HepG2 (cell line): ENCODE results near the gene SUPT6H. TPM values are rescaled to one million over a fixed set of nuclear protein-coding genes. Genes with fewer than 3 reads are reported as not detected.

Experiments used
- CEBPG ChIP-seq: IDR thresholded peaks from 2 replicates; pipeline ENCODE4 v1.6.1; 2016
- DRAP1 ChIP-seq: IDR thresholded peaks from 2 replicates; pipeline ENCODE4 v1.6.1; 2016; ENCODE audit warnings: missing genetic modification reagents, missing compliant biosample characterization
- HNRNPUL1 ChIP-seq: fragments of 200-400 bp; formaldehyde crosslinking; IDR thresholded peaks from 2 replicates; pipeline ENCODE4 v1.6.1; 2017; ENCODE audit warnings: low read depth, mild to moderate bottlenecking, low read length, moderate library complexity
- HOXA9 ChIP-seq: sonication (generic); formaldehyde crosslinking; IDR thresholded peaks from 2 replicates; pipeline ENCODE4 v1.8.1; 2022; ENCODE audit warnings: missing genetic modification reagents, mild to moderate bottlenecking, moderate library complexity, borderline replicate concordance
- ISL2 ChIP-seq: sonication (generic); formaldehyde crosslinking; IDR thresholded peaks from 2 replicates; pipeline ENCODE4 v1.5.0; 2020; ENCODE audit warnings: missing genetic modification reagents
- MAZ ChIP-seq, 2 experiments: sonication (generic) in 1 of 2; formaldehyde crosslinking in 1 of 2; IDR thresholded peaks; 2 replicates each; pipeline versions ENCODE4 v1.5.0 to v1.6.1; 2012 to 2020; ENCODE audit warnings: low read depth in 2 of 2, mild to moderate bottlenecking in 2 of 2, borderline replicate concordance in 1 of 2, improper control_type of control experiment in 1 of 2, low read length in 1 of 2, missing genetic modification reagents in 1 of 2, moderate library complexity in 1 of 2
- MIER2 ChIP-seq: IDR thresholded peaks from 2 replicates; pipeline ENCODE4 v1.6.1; 2016; ENCODE audit warnings: missing biosample characterization, missing genetic modification reagents
- NFE2 ChIP-seq: sonication (generic); formaldehyde crosslinking; IDR thresholded peaks from 2 replicates; pipeline ENCODE4 v1.4.0; 2020; ENCODE audit warnings: missing genetic modification reagents
- NFRKB ChIP-seq: fragments of 450-650 bp; IDR thresholded peaks from 2 replicates; pipeline ENCODE4 v1.6.1; 2017
- RXRB ChIP-seq: IDR thresholded peaks from 2 replicates; pipeline ENCODE4 v1.6.1; 2016; ENCODE audit warnings: borderline replicate concordance, missing genetic modification reagents, missing compliant biosample characterization
- TBP ChIP-seq: sonication (generic); formaldehyde crosslinking; IDR thresholded peaks from 2 replicates; pipeline ENCODE4 v1.5.0; 2020; ENCODE audit warnings: missing genetic modification reagents
- TCF12 ChIP-seq, 2 experiments: fragments of 450-650 bp in 1 of 2; sonication (generic) in 1 of 2; formaldehyde crosslinking in 1 of 2; IDR thresholded peaks; 2 replicates each; pipeline versions ENCODE4 v1.6.1 to v1.8.0; 2017 to 2022; ENCODE audit warnings: antibody characterized with exemption in 1 of 2, mild to moderate bottlenecking in 1 of 2, missing genetic modification reagents in 1 of 2, moderate library complexity in 1 of 2
- TFDP2 ChIP-seq: sonication (generic); formaldehyde crosslinking; IDR thresholded peaks from 2 replicates; pipeline ENCODE4 v1.4.0; 2020; ENCODE audit warnings: missing genetic modification reagents
- U2AF1 ChIP-seq: fragments of 200-400 bp; formaldehyde crosslinking; optimal IDR thresholded peaks from 2 replicates; pipeline ENCODE3; 2017; ENCODE audit warnings: mild to moderate bottlenecking, low read depth, low read length
- ZNF496 ChIP-seq: sonication (generic); formaldehyde crosslinking; IDR thresholded peaks from 2 replicates; pipeline ENCODE4 v1.8.1; 2023; ENCODE audit warnings: mild to moderate bottlenecking, moderate library complexity, missing genetic modification reagents; ENCODE audit not compliant: insufficient replicate concordance
- ZNF589 ChIP-seq: sonication (generic); formaldehyde crosslinking; conservative IDR thresholded peaks from 2 replicates; pipeline ENCODE4 v1.8.0; 2022; ENCODE audit warnings: mild to moderate bottlenecking, moderate library complexity, missing genetic modification reagents
- ZNF598 ChIP-seq: sonication (generic); formaldehyde crosslinking; IDR thresholded peaks from 2 replicates; pipeline ENCODE4 v1.5.1; 2020; ENCODE audit warnings: mild to moderate bottlenecking, missing genetic modification reagents, borderline replicate concordance
- ZNF616 ChIP-seq: sonication (generic); formaldehyde crosslinking; IDR thresholded peaks from 2 replicates; pipeline ENCODE4 v1.5.0; 2020; ENCODE audit warnings: low read depth, mild to moderate bottlenecking, missing genetic modification reagents
- ZNF720 ChIP-seq: sonication (generic); formaldehyde crosslinking; IDR thresholded peaks from 2 replicates; pipeline ENCODE4 v1.4.0; 2020; ENCODE audit warnings: missing genetic modification reagents
- ZNF83 ChIP-seq: sonication (generic); formaldehyde crosslinking; IDR thresholded peaks from 2 replicates; pipeline ENCODE4 v1.4.0; 2020; ENCODE audit warnings: missing genetic modification reagents, mild to moderate bottlenecking, borderline replicate concordance
- ZNF839 ChIP-seq: sonication (generic); formaldehyde crosslinking; IDR thresholded peaks from 2 replicates; pipeline ENCODE4 v1.4.0; 2020; ENCODE audit warnings: missing genetic modification reagents, mild to moderate bottlenecking, borderline replicate concordance
- ZSCAN5A ChIP-seq: sonication (generic); formaldehyde crosslinking; IDR thresholded peaks from 2 replicates; pipeline ENCODE4 v1.8.0; 2022; ENCODE audit warnings: mild to moderate bottlenecking, missing genetic modification reagents, borderline replicate concordance
- polyA plus RNA-seq, 8 experiments: library from polyadenylated mRNA; depleted of rRNA in 3 of 8; stranded (reverse) in 7 of 8; unstranded in 1 of 8; fragments of >200 nt; fragmentation: Illumina TruSeq in 4 of 8; extraction: Trizol in 4 of 8; gene quantifications; 2 replicates each; pipeline versions ENCODE4 v1.2.1 to v1.2.3, GENCODE V29; 2011 to 2016; ENCODE audit warnings: low read depth in 4 of 8, missing spikeins in 1 of 8, mixed read lengths in 1 of 8; ENCODE audit not compliant: insufficient read depth in 1 of 8
- total RNA-seq, 5 experiments: library from RNA; depleted of rRNA; stranded (reverse); fragments of >200 nt; fragmentation: Illumina TruSeq; extraction: Trizol; gene quantifications; 2 replicates each; pipeline ENCODE4 v1.2.3, GENCODE V29; 2016; ENCODE audit warnings: low read depth in 1 of 5
- TF ChIP-seq, protein P1 (sequence below): sonication (generic); formaldehyde crosslinking; IDR thresholded peaks from 2 replicates; pipeline ENCODE4 v1.5.0; 2020; ENCODE audit warnings: missing genetic modification reagents
- TF ChIP-seq, protein P2 (sequence below): IDR thresholded peaks from 2 replicates; pipeline ENCODE4 v1.6.1; 2018; ENCODE audit warnings: missing genetic modification reagents, mild to moderate bottlenecking, missing compliant biosample characterization

Gene SUPT6H
- total and polyA plus RNA-seq, 2 of the 13 experiments (the other 11 are each of a cell fraction or from before 2014, with no cell fraction given) = 32.7 to 39.9 TPM

GRCh38 chr17:28710861-28711722, 49.1 kb downstream of the SUPT6H start (continued):
- TF ChIP-seq U2AF1 (peak; percentile 37), ZSCAN5A (CRISPR knock-in tag) (no peak), ZNF496 (CRISPR knock-in tag) (no peak), TBP (no peak), ZNF839 (no peak), NFE2 (CRISPR knock-in tag) (no peak), HOXA9 (no peak), TFDP2 (CRISPR knock-in tag) (peak; percentile 86), DRAP1 (CRISPR knock-in tag) (peak; percentile 70; the same call in 1 of the 2 replicates), ISL2 (CRISPR knock-in tag) (peak; percentile 46; the same call in 1 of the 2 replicates), TCF12 (IDR thresholded peaks at IDR 0.05) (no peak), TCF12 (CRISPR knock-in tag; IDR thresholded peaks at IDR 0.05) (0 out of 2 replicates have a peak, but pooled peaks have one; percentile 12), RXRB (peak; percentile 55; the same call in 1 of the 2 replicates), ZNF83 (no peak), ZNF616 (CRISPR knock-in tag) (peak; percentile 63; the same call in 1 of the 2 replicates), NFRKB (no peak), MAZ (IDR thresholded peaks at IDR 0.05; ENCODE audit: borderline replicate concordance, low read depth, low read length) (no peak), MAZ (CRISPR knock-in tag; IDR thresholded peaks at IDR 0.05; ENCODE audit: low read depth) (peak; percentile 64), CEBPG (no peak), ZNF720 (CRISPR knock-in tag) (no peak), ZNF598 (CRISPR knock-in tag) (peak; percentile 69; the same call in 1 of the 2 replicates), HNRNPUL1 (no peak), MIER2 (CRISPR knock-in tag) (no peak), ZNF589 (CRISPR knock-in tag) (no peak)
- TF ChIP-seq, protein P1, sequence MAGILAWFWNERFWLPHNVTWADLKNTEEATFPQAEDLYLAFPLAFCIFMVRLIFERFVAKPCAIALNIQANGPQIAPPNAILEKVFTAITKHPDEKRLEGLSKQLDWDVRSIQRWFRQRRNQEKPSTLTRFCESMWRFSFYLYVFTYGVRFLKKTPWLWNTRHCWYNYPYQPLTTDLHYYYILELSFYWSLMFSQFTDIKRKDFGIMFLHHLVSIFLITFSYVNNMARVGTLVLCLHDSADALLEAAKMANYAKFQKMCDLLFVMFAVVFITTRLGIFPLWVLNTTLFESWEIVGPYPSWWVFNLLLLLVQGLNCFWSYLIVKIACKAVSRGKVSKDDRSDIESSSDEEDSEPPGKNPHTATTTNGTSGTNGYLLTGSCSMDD = no peak
- TF ChIP-seq, protein P2, sequence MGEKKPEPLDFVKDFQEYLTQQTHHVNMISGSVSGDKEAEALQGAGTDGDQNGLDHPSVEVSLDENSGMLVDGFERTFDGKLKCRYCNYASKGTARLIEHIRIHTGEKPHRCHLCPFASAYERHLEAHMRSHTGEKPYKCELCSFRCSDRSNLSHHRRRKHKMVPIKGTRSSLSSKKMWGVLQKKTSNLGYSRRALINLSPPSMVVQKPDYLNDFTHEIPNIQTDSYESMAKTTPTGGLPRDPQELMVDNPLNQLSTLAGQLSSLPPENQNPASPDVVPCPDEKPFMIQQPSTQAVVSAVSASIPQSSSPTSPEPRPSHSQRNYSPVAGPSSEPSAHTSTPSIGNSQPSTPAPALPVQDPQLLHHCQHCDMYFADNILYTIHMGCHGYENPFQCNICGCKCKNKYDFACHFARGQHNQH = peak; percentile 57
